IMR-90 (cell line): ENCODE measurements around the gene POLR1A. TPM values are rescaled to one million over a fixed set of nuclear protein-coding genes. Genes with fewer than 3 reads are reported as not detected.

Experiments used
- ATAC-seq: fragments of 200-7000 bp; cut with Tn5 transposase; 2 replicates; pipeline ENCODE4 v1.9.1; 2020; ENCODE audit warnings: low read depth, mild to moderate bottlenecking, moderate library complexity
- BruUV-seq: library from RNA; stranded (reverse); fragments of 400-500 nt; replicated peaks from 2 replicates; lab custom pipeline; 2021; lab: Mats Ljungman, UMichigan
- CTCF ChIA-PET: fragments of 300-600 bp; formaldehyde crosslinking; extraction: SDS; loops from one replicate; lab custom pipeline; 2021; ENCODE audit warnings: antibody characterized with exemption; lab: Yijun Ruan, JAX
- POLR2A ChIA-PET: fragments of 300-600 bp; sonication (Branson Sonifier 250); formaldehyde crosslinking; loops from one replicate; lab custom pipeline; 2022; ENCODE audit warnings: antibody characterized with exemption; ENCODE audit not compliant: unreplicated experiment; lab: Charles Lee
- DNase-seq: peaks from one replicate; pipeline ENCODE4 v3.0.0; 2013
- H2AFZ ChIP-seq: replicated peaks from 2 replicates; pipeline ENCODE3; 2013; ENCODE audit warnings: low read length, mild to moderate bottlenecking; ENCODE audit not compliant: poor library complexity
- H2AK5ac ChIP-seq: 2 replicates; pipeline ENCODE4 v1.6.1; 2013; ENCODE audit warnings: low read depth, low read length, inconsistent platforms
- H2AK9ac ChIP-seq: replicated peaks from 2 replicates; pipeline ENCODE3; 2013; ENCODE audit warnings: mild to moderate bottlenecking, low read depth, low read length, moderate library complexity; ENCODE audit not compliant: poor library complexity
- H2BK120ac ChIP-seq: 2 replicates; pipeline ENCODE4 v1.6.1; 2013; ENCODE audit warnings: low read depth, low read length, inconsistent platforms
- H2BK15ac ChIP-seq: 3 replicates; pipeline ENCODE4 v1.6.1; 2013; ENCODE audit warnings: low read depth, low read length, inconsistent platforms
- H2BK20ac ChIP-seq: 2 replicates; pipeline ENCODE4 v1.6.1; 2013; ENCODE audit warnings: low read depth, mild to moderate bottlenecking, inconsistent platforms, low read length, moderate library complexity
- H2BK5ac ChIP-seq: 2 replicates; pipeline ENCODE4 v1.6.1; 2013; ENCODE audit warnings: mild to moderate bottlenecking, low read depth, low read length, inconsistent platforms; ENCODE audit not compliant: poor library complexity, severe bottlenecking
- H3K14ac ChIP-seq: replicated peaks from 2 replicates; pipeline ENCODE4 v1.6.1; 2013; ENCODE audit warnings: low read depth, low read length, inconsistent platforms
- H3K18ac ChIP-seq: 2 replicates; pipeline ENCODE4 v1.6.1; 2013; ENCODE audit warnings: low read depth, low read length, control low read depth
- H3K23ac ChIP-seq: 2 replicates; pipeline ENCODE4 v1.6.1; 2013; ENCODE audit warnings: low read depth, low read length, inconsistent platforms
- H3K27ac ChIP-seq: 2 replicates; pipeline ENCODE4 v1.5.1; 2013; ENCODE audit warnings: mild to moderate bottlenecking, control low read depth, low read length; ENCODE audit not compliant: insufficient read depth
- H3K27me3 ChIP-seq: 2 replicates; pipeline ENCODE4 v1.6.1; 2013; ENCODE audit warnings: low read length; ENCODE audit not compliant: control insufficient read depth, insufficient read depth
- H3K36me3 ChIP-seq: 2 replicates; pipeline ENCODE4 v1.6.1; 2013; ENCODE audit warnings: low read length, mixed read lengths; ENCODE audit not compliant: control insufficient read depth, insufficient read depth
- H3K4ac ChIP-seq: 2 replicates; pipeline ENCODE4 v1.6.1; 2013; ENCODE audit warnings: low read depth, low read length, inconsistent platforms
- H3K4me1 ChIP-seq: 2 replicates; pipeline ENCODE4 v1.6.1; 2013; ENCODE audit warnings: low read length, mixed read lengths; ENCODE audit not compliant: control insufficient read depth, insufficient read depth
- H3K4me2 ChIP-seq: 2 replicates; pipeline ENCODE4 v1.6.1; 2013; ENCODE audit warnings: low read depth, mild to moderate bottlenecking, control low read depth, low read length, moderate library complexity
- H3K4me3 ChIP-seq: 2 replicates; pipeline ENCODE4 v1.5.1; 2013; ENCODE audit warnings: low read depth, mild to moderate bottlenecking, control low read depth, low read length, moderate library complexity; ENCODE audit not compliant: insufficient read depth
- H3K56ac ChIP-seq: 2 replicates; pipeline ENCODE4 v1.6.1; 2013; ENCODE audit warnings: low read length, inconsistent platforms; ENCODE audit not compliant: insufficient read depth; ENCODE audit errors: extremely low read depth
- H3K79me1 ChIP-seq, 2 experiments: 2 replicates each; pipeline ENCODE4 v1.6.1; 2013; ENCODE audit warnings: low read length in 2 of 2, inconsistent platforms in 1 of 2, low read depth in 1 of 2
- H3K9ac ChIP-seq: 2 replicates; pipeline ENCODE4 v1.6.1; 2013; ENCODE audit warnings: low read depth, low read length, control low read depth
- H3K9me1 ChIP-seq: 2 replicates; pipeline ENCODE4 v1.6.1; 2013; ENCODE audit warnings: low read length, inconsistent platforms; ENCODE audit not compliant: insufficient read depth
- H3K9me3 ChIP-seq: 2 replicates; pipeline ENCODE4 v1.6.1; 2013; ENCODE audit warnings: low read length; ENCODE audit not compliant: control insufficient read depth, insufficient read depth
- H4K20me1 ChIP-seq: 2 replicates; pipeline ENCODE4 v1.6.1; 2013; ENCODE audit warnings: low read length, inconsistent platforms; ENCODE audit not compliant: insufficient read depth
- H4K5ac ChIP-seq: 2 replicates; pipeline ENCODE4 v1.6.1; 2013; ENCODE audit warnings: mild to moderate bottlenecking, low read depth, low read length, control low read depth
- H4K8ac ChIP-seq, 2 experiments: 2 replicates each; pipeline ENCODE4 v1.6.1; 2013; ENCODE audit warnings: low read depth in 2 of 2, low read length in 2 of 2, control low read depth in 1 of 2, inconsistent platforms in 1 of 2
- H4K91ac ChIP-seq: 2 replicates; pipeline ENCODE4 v1.6.1; 2013; ENCODE audit warnings: low read depth, low read length, inconsistent platforms; ENCODE audit not compliant: insufficient read depth
- CHD1 ChIP-seq: IDR thresholded peaks from 2 replicates; pipeline ENCODE4 v1.6.1; 2012; ENCODE audit warnings: low read depth, low read length, improper control_type of control experiment
- MAZ ChIP-seq: IDR thresholded peaks from 2 replicates; pipeline ENCODE4 v1.6.1; 2012; ENCODE audit warnings: low read depth, mild to moderate bottlenecking, low read length, improper control_type of control experiment, moderate library complexity, borderline replicate concordance
- WGBS, 2 experiments: methylation state at CpG; one replicate each; pipeline versions ENCODE4 v1.1.5 to v1.1.7; 2013; ENCODE audit warnings: missing lambda C conversion rate in 2 of 2; ENCODE audit not compliant: insufficient read length in 1 of 2; ENCODE audit errors: extremely low coverage in 2 of 2; 5-methylcytosine and 5-hydroxymethylcytosine counted together
- dilution Hi-C: fragments of 300-500 bp; cut with HindIII; formaldehyde crosslinking; loops from one replicate; pipeline ENCODE4 v1.14.3; 2018; ENCODE audit warnings: low sequenced_read_pairs; ENCODE audit not compliant: unreplicated experiment
- in situ Hi-C: fragments of 300-500 bp; cut with MboI; formaldehyde crosslinking; loops from 3 replicates; pipeline ENCODE4 v1.14.3; 2019; ENCODE audit warnings: low sequenced_read_pairs, inconsistent platforms, mixed read lengths
- intact Hi-C: fragments of 100-400 bp; cut with micrococcal nuclease; formaldehyde crosslinking; loops from 2 replicates; pipeline ENCODE4 v1.10.0; 2022
- polyA plus RNA-seq, 3 experiments: library from polyadenylated mRNA; depleted of rRNA; stranded (reverse); fragments of >200 nt; gene quantifications; 2 replicates each; pipeline ENCODE4 v1.2.3, GENCODE V29; 2012; ENCODE audit warnings: low replicate concordance in 1 of 3
- total RNA-seq: library from RNA; depleted of rRNA; stranded (reverse); fragments of >200 nt; gene quantifications from 2 replicates; pipeline ENCODE4 v1.2.3, GENCODE V29; 2012

Gene POLR1A
- total and polyA plus RNA-seq, 2 of the 4 experiments (the other 2 are of a cell fraction) = 7.6 to 27.4 TPM

- Histone ChIP-seq H3K14ac (peak overlapping the region; percentile 93), H2BK120ac (peak overlapping the region; percentile 94), H2BK20ac (peak overlapping the region; percentile 82; the same call in 1 of the 2 replicates), H3K23ac (peak overlapping the region; percentile 90), H3K9me3 (no peaks in the 10 kb centered on the region), H3K4ac (peak overlapping the region; percentile 96), H3K4me1 (peaks cover 29% of the 10 kb centered on the region), H3K4me2 (0 out of 2 replicates have a peak overlapping the region, but pooled peaks have one; percentile 15), H2BK5ac (peak overlapping the region; percentile 79), H3K27ac (peak overlapping the region; percentile 83), H4K5ac (peak overlapping the region; percentile 96), H3K27me3 (no peaks in the 10 kb centered on the region), H4K20me1 (no peaks in the 10 kb centered on the region; the same call in 1 of the 2 replicates), H2BK15ac (peak overlapping the region; percentile 75; the same call in 1 of the 3 replicates), H3K56ac (peak overlapping the region; percentile 40; the same call in 1 of the 2 replicates), H4K91ac (peak overlapping the region; percentile 87), H2AK9ac (peak overlapping the region; percentile 96), H3K36me3 (peaks cover 46% of the 10 kb centered on the region), H2AFZ (peak overlapping the region; percentile 86), H4K8ac (peak overlapping the region; percentile 34 to 98), H3K9me1 (peaks cover 33% of the 10 kb centered on the region), H2AK5ac (peak overlapping the region; percentile 95), H3K4me3 (no peak overlapping the region), H3K79me1 (peaks cover 0 to 37% of the 10 kb centered on the region in 2 experiments; a peak in 2 of 4 replicates), H3K9ac (peak overlapping the region; percentile 43), H3K18ac (peak overlapping the region; percentile 89)
- ATAC-seq = no peak
- in situ Hi-C loops (no loop called here), dilution Hi-C loops (no loop called here), intact Hi-C loops (loop anchor here (1.0 to 5.0 kb wide), 5 partner anchors 38 to 210 kb away; no protein-coding TSS in a partner anchor)
- no TSS peak for BruUV-seq
- no CpG with 5 or more reads among the region's 7 CpGs for WGBS, 2 experiments
- no peak for TF ChIP-seq CHD1
- peak; percentile 52; the same call in 1 of the 2 replicates for TF ChIP-seq MAZ
- CTCF ChIA-PET = interaction anchor here (0.6 to 2.2 kb wide), 8 partner anchors 11 to 222 kb away, joined by 3 to 6 read pairs (median 4); partner anchors contain the start of gene ST3GAL5
- POLR2A ChIA-PET = interaction anchor here (0.9 kb wide), 1 partner anchor 148 kb away, joined by 3 read pairs; the partner anchor contains the start of gene ST3GAL5
- DNase-seq = no peak
Measured at GRCh38 chr2:86036669-86037138, 69.0 kb downstream of the POLR1A start.
